CD4-positive, alpha-beta T cell (primary cell): Measurements from ENCODE around the gene SNCAIP. TPM values are rescaled to one million over a fixed set of nuclear protein-coding genes. Genes with fewer than 3 reads are reported as not detected.

Experiments used
- ATAC-seq: fragments of 200-7000 bp; cut with Tn5 transposase; one replicate; pipeline ENCODE4 v1.10.0; 2022; ENCODE audit warnings: mild to moderate bottlenecking; ENCODE audit not compliant: poor library complexity
- CTCF ChIA-PET: fragments of 350-600 bp; sonication (Branson Sonifier 250); formaldehyde crosslinking; loops from one replicate; lab custom pipeline; 2021; ENCODE audit warnings: antibody characterized with exemption, inconsistent platforms; lab: Charles Lee
- POLR2A ChIA-PET: fragments of 350-600 bp; sonication (Branson Sonifier 250); formaldehyde crosslinking; loops from one replicate; lab custom pipeline; 2021; ENCODE audit warnings: antibody characterized with exemption, inconsistent platforms; lab: Charles Lee
- DNase-seq, 14 experiments: peaks; one replicate each; pipeline ENCODE4 v3.0.0-alpha.2; 2013 to 2020; ENCODE audit warnings: mixed read lengths in 2 of 14
- H3K27ac ChIP-seq, 2 donors: one replicate each; pipeline versions ENCODE4 v1.5.1 to v1.7.0; 2013; ENCODE audit warnings: low read length in 2 of 2, low read depth in 1 of 2, mild to moderate bottlenecking in 1 of 2
- H3K27me3 ChIP-seq, 2 experiments: 1 replicate in 1 of 2; 2 replicates in 1 of 2; pipeline versions ENCODE4 v1.6.1 to v1.7.0; 2013; ENCODE audit warnings: low read length in 2 of 2, control low read depth in 1 of 2, mild to moderate bottlenecking in 1 of 2, moderate library complexity in 1 of 2; ENCODE audit not compliant: insufficient read depth in 2 of 2, control insufficient read depth in 1 of 2
- H3K36me3 ChIP-seq: one replicate; pipeline ENCODE4 v1.6.1; 2013; ENCODE audit warnings: low read length, control low read depth; ENCODE audit not compliant: insufficient read depth
- H3K4me1 ChIP-seq: one replicate; pipeline ENCODE4 v1.6.1; 2013; ENCODE audit warnings: low read length, control low read depth; ENCODE audit not compliant: insufficient read depth
- H3K4me3 ChIP-seq: one replicate; pipeline ENCODE4 v1.5.1; 2013; ENCODE audit warnings: mild to moderate bottlenecking, low read length, moderate library complexity
- H3K9me3 ChIP-seq, 2 experiments: 1 replicate in 1 of 2; 2 replicates in 1 of 2; pipeline versions ENCODE4 v1.6.1 to v1.7.0; 2013; ENCODE audit warnings: low read length in 2 of 2, mild to moderate bottlenecking in 2 of 2, control low read depth in 1 of 2, moderate library complexity in 1 of 2; ENCODE audit not compliant: control insufficient read depth in 1 of 2, insufficient read depth in 1 of 2
- H3K27ac Mint-ChIP-seq: one replicate; pipeline ENCODE4 v1.8.0; 2020; ENCODE audit warnings: mixed read lengths
- H3K27me3 Mint-ChIP-seq: one replicate; pipeline ENCODE4 v1.8.0; 2021; ENCODE audit warnings: mixed read lengths
- H3K36me3 Mint-ChIP-seq: one replicate; pipeline ENCODE4 v1.8.0; 2021; ENCODE audit warnings: low read depth, mixed read lengths
- H3K4me1 Mint-ChIP-seq: one replicate; pipeline ENCODE4 v1.8.0; 2021; ENCODE audit warnings: low read depth, mixed read lengths
- H3K4me3 Mint-ChIP-seq: one replicate; pipeline ENCODE4 v1.8.0; 2020; ENCODE audit warnings: mild to moderate bottlenecking, mixed read lengths
- H3K9me3 Mint-ChIP-seq: one replicate; pipeline ENCODE4 v1.8.0; 2020; ENCODE audit warnings: mixed read lengths
- CTCF ChIP-seq: fragments of 200-600 bp; IDR thresholded peaks from one replicate; pipeline ENCODE4 v1.8.0; 2022; ENCODE audit warnings: antibody characterized with exemption, mild to moderate bottlenecking
- intact Hi-C, 2 experiments: fragments of 100-400 bp; cut with DNase I in 1 of 2; cut with micrococcal nuclease in 1 of 2; formaldehyde crosslinking; loops; one replicate each; pipeline versions ENCODE4 v1.15.1 to v1.9.0; 2023 to 2025; cut with DNase I, micrococcal nuclease
- total RNA-seq, 174 experiments: library from RNA in 2 of 174; stranded (reverse) in 2 of 174; gene quantifications; one replicate each; pipeline ENCODE4 v1.2.3 and lab custom pipeline; 2021 to 2026

SNCAIP gene
- total RNA-seq, 2 experiments from 2014 or later: not detected

DNA sequence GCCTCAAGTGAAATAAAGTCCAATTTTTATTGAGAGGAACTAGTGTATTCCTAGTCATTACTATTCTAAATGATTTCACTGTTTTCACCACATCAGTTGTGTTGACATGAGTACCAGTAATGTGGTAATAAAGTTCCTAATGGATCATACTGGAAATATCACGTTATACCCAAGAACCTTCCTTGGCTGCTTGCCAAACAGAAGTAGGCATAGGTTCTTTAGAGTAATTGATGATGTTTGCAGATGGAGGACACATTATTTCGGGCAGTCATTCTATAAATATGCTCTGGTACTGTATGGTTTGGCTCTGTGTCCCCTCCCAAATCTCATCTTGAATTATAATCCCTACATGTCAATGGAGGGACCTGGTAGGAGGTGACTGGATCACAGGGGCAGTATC, 15.1 kb downstream of the SNCAIP start:
- no peaks in the 10 kb centered on the region for H3K9me3 ChIP-seq
- H3K27ac Mint-ChIP-seq: no peak overlapping the region
- no peaks in the 10 kb centered on the region for H3K36me3 Mint-ChIP-seq
- no peaks in the 10 kb centered on the region for H3K4me1 Mint-ChIP-seq
- intact Hi-C loops: no loop called here
- no peak overlapping the region for H3K4me3 Mint-ChIP-seq
- ChIA-PET CTCF (interaction anchor here (0.6 kb wide), 1 partner anchor 1922 kb away, joined by 3 read pairs; no protein-coding TSS in a partner anchor), POLR2A (no interaction called here)
- no peaks in the 10 kb centered on the region for H3K4me1 ChIP-seq
- H3K27me3 ChIP-seq: no peaks in the 10 kb centered on the region
- H3K36me3 ChIP-seq: no peaks in the 10 kb centered on the region
- H3K4me3 ChIP-seq: no peak overlapping the region
- H3K27ac ChIP-seq: no peak overlapping the region
- no peak for DNase-seq
- peaks cover 4% of the 10 kb centered on the region for H3K27me3 Mint-ChIP-seq
- no peak for TF ChIP-seq CTCF
- peaks cover 4% of the 10 kb centered on the region for H3K9me3 Mint-ChIP-seq
- no peak for ATAC-seq

DNA sequence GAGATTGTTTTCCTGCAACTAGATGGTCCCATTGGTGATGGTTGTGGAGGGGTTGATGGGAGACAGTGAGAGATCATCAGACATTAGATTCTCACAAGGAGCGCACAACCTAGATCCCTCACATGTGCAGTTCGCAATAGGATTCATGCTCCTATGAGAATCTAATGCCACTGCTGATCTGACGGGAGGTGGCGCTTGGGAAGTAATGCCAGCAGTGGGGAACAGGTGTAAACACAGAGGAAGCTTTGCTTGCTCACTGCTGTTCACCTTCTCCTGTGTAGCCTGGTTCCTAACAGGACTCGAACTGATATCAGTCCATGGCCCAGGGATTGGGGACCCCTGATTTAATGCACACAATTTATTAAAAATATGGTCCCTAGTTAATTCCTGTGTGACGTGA, 18.8 kb downstream of the SNCAIP start:
- H3K27ac ChIP-seq: no peak overlapping the region
- H3K27me3 Mint-ChIP-seq: no peaks in the 10 kb centered on the region
- H3K36me3 ChIP-seq: no peaks in the 10 kb centered on the region
- H3K4me1 Mint-ChIP-seq: no peaks in the 10 kb centered on the region
- no peaks in the 10 kb centered on the region for H3K36me3 Mint-ChIP-seq
- no peaks in the 10 kb centered on the region for H3K9me3 ChIP-seq
- no peak overlapping the region for H3K4me3 ChIP-seq
- H3K4me1 ChIP-seq: no peaks in the 10 kb centered on the region
- CTCF ChIA-PET: no interaction called here
- DNase-seq (no peak), ATAC-seq (no peak)
- H3K27me3 ChIP-seq: no peaks in the 10 kb centered on the region
- no peak overlapping the region for H3K27ac Mint-ChIP-seq
- TF ChIP-seq CTCF: no peak
- peaks cover 2% of the 10 kb centered on the region for H3K9me3 Mint-ChIP-seq
- H3K4me3 Mint-ChIP-seq: no peak overlapping the region
- POLR2A ChIA-PET: no interaction called here
- intact Hi-C loops: no loop called here

DNA sequence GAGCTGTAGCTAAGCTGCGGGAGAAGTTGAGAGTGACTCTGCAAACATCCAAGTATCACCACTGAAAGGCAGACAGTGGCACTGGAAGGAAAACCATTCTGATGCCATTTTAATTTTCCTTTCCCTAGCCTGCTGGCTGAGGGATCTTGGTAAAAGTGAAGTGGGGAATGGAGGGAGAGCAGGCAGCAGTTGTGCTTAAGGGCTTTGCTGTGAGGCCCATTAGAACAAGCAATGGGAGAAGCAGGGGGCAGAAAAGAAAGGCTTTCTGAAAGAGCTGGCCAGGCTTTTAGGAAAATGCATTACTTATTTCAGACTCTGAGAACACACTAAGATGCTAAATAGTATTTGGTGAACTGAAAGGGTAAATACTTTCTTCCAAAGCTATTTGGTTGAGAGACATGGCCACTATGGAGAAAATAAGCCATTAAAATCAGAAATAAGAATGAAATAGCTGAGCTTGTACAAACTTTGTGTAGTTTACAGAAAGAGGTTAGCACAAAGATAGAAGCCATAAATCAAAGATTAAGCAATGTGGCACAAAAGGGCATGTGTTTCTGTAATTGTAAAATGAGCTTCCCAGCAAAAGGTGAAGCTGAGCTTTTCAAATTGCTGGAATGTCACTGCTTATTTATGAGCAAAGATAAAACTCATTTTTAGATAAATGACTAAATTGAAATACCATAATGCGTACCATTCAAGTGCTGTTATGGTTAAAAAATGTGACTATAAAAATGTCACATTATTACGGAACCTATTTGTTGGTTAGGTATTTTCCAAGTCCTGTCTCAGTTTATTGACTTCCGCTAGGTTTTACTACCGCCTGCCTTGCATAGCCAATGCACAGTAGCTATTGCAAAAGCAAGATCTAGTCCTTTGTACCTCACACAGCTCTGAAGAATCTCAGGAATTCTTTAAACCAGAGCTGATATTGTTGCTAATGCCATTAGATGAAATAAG, 20.8 kb downstream of the SNCAIP start:
- no peaks in the 10 kb centered on the region for H3K36me3 Mint-ChIP-seq
- H3K27me3 ChIP-seq: no peaks in the 10 kb centered on the region
- H3K36me3 ChIP-seq: no peaks in the 10 kb centered on the region
- peaks cover 2% of the 10 kb centered on the region for H3K9me3 Mint-ChIP-seq
- no peaks in the 10 kb centered on the region for H3K9me3 ChIP-seq
- DNase-seq (no peak), ATAC-seq (no peak)
- CTCF ChIA-PET: interaction anchor here (1.2 kb wide), 1 partner anchor 12 kb away, joined by 3 read pairs; no protein-coding TSS in a partner anchor
- H3K27ac ChIP-seq: no peak overlapping the region
- intact Hi-C loops: no loop called here
- no peaks in the 10 kb centered on the region for H3K27me3 Mint-ChIP-seq
- no peak overlapping the region for H3K4me3 Mint-ChIP-seq
- POLR2A ChIA-PET: no interaction called here
- no peak for TF ChIP-seq CTCF
- no peaks in the 10 kb centered on the region for H3K4me1 Mint-ChIP-seq
- no peak overlapping the region for H3K27ac Mint-ChIP-seq
- no peak overlapping the region for H3K4me3 ChIP-seq
- H3K4me1 ChIP-seq: no peaks in the 10 kb centered on the region
